Cardiac septum (tissue), 1 donor: ENCODE data around the gene MSI2. TPM values are rescaled to one million over a fixed set of nuclear protein-coding genes. Genes with fewer than 3 reads are reported as not detected.
A peak's percentile ranks its signal among the peaks of the same experiment; 100 is the strongest.

Experiments used
- DNase-seq: peaks from one replicate; pipeline ENCODE4 v3.0.0-alpha.2; 2020; ENCODE audit warnings: low spot score
- intact Hi-C: fragments of 100-400 bp; cut with DNase I; formaldehyde crosslinking; loops from one replicate; pipeline ENCODE4 v1.14.0; 2022
- total RNA-seq: library from RNA; stranded (reverse); fragmentation: NEBNext Ultra II Directional; extraction: Animal tissue kit (Norgen Biotek cat#: 25700); gene quantifications from one replicate; pipeline ENCODE4 v1.2.1, GENCODE V29; 2021
- donor health status: DM: no; HTN: no; CAD: no.

MSI2 gene
- total RNA-seq, 1 donor from 2014 or later, result 112 TPM

DNA sequence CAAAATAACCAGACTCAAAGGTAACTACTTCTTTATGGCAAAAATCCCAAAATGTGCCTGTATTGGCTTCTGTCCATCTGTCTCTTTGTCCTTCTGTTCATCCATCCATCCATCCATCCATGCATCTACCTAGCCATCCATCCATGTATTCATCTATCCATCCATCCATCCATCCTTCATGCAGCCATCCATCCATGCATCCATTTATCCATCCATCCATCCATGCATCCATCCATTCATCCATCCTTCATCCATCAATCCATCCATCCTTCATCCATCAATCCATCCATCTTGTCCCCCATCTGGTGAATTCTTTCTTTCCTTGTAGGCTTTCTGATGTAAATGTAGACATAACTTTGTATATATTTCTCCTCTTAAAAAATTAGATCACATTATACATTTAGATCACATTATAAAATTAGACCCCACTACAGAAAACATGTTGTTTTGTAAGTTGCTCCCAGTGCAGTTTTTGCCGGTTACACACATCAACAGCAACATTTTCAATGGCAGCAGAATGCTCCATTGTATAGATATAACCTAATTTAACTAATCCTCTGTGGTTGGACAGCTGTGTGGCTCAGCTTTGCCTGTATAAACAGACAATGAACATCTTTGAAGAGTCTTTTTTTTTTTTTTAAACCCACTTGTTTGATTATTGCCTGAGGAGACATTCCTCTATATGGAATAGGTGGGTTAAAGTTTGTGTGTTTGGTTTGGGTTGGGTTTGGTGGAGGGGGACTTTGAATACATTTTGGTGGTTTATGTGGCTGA is 72.0 kb downstream of the MSI2 start:
- DNase-seq, result peak; percentile 10
- intact Hi-C loops, result no loop called here

DNA sequence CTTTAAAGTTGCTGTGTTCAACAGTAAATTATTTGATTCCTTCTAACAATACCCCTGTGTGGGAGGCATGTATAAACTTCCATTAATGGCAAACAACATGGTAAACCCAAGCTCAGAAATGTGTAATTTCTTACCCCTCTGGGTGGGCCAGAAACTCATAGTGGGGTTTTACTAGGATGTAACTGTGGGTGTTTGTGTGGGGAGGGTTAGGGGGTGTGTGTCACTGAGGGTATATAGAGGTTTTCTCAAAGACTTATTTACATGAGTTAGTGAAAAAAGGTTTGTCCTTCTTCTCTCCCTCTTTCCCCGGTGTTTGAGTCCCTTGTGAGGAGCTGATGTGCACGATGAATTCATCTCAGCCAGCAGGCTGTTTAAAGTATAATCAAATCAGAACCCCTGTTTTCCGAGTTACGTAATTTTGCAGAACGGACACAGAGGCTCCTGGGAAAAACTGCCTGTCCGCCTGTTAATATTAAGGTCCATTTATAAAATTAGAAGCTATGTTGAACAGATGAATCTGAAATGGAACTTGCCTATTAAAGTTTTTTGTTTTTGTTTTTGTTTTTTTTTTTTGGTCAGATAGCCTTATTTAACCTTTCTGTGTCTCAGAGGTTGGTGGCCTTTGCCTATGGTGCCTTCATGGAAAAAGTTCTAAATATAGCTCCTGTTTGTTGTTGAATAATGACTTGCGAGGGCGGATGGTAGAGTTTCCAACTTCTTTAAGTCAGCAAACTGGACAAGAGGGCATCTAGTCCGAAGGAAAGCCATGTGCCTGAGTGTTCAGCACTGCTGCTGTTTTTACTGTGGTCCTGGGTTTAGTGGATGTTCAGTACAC is 73.3 kb downstream of the MSI2 start:
- peak; percentile 50 for DNase-seq
- intact Hi-C loops, result no loop called here

DNA sequence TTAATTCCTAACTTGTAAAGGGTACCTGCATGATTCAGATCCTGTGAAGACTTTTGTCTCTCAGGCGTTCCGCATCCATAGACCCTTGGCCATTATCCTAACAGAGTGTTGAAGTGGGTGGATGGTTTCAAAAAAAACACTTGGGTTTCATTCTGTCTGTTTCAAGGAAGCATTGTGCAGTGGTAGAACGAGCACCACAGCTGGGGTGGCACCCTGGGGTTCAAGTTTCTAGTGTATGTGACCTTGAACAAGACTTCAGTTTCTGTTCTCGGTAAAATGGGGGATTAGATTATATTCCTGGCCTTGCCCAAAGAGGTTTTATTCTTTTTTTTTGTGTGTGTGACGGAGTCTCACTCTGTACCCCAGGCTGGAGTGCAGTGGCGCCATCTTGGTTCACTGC is 74.3 kb downstream of the MSI2 start:
- DNase-seq, result no peak
- intact Hi-C loops, result no loop called here

DNA sequence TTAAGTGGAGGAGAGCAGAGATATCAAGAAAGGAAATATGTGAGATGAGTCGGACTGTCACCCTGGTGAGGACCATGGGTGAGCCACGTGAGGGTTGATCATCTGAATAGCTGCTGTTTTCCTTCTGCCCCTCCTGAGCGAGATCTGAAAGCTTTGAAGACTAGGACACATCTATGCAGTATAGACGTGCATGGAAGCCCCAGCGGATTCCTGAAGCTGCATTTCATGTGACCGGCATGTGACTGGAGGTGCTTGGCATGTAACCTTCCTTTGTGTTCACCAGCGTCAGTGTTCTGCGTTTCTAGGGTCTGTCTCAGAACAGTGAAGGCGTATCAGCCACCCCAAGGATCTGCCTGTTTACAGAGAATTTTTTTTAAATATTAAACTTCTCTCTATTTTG is 75.1 kb downstream of the MSI2 start:
- intact Hi-C loops, result no loop called here
- DNase-seq, result no peak

DNA sequence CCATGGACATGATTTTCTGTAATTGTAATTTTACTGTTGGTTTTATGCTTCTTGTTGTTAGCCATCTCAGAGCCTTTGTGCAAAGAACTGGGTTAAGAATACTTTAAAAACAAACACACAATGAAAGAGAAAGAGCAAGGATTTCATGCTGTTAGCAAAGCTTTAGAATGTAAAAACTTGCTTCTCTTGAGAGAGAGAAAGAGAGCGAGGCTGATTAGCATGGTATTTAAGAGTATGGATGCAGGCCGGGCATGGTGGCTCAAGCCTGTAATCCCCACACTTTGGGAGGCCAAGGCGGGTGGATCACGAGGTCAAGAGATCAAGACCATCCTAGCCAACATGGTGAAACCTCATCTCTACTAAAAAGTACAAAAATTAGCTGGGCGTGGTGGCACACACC is 76.2 kb downstream of the MSI2 start:
- no peak for DNase-seq
- intact Hi-C loops, result no loop called here

DNA sequence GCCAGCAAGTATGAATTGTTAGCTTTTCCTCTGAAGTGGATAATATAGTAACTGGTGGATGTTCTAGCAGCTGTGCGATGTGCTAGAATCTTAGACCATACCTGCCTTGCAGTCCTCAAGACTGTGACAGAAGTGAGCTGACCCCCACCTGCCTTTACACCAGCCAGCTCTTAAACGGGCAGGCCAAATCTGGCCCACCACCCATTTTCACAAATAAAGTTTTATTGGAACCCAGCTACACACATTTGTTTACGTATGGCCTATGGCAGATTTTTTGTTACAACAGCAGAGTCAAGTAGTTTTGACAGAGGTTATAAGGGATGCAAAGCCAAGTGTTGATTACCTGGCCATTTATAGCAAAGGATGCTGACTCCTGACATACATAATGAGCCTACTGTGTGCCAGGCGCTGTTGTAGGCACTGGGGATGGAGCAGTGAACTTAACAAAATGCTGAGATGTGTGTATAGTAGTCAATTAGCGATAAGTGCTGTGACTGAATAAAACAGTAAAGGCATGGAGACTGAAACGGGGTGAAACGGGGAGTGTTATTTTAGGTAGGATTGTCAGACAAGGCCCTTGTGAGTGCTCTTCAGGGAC is 79.0 kb downstream of the MSI2 start:
- intact Hi-C loops, result loop anchor here (5.0 kb wide), 1 partner anchor 33 kb away; no protein-coding TSS in a partner anchor
- no peak for DNase-seq

DNA sequence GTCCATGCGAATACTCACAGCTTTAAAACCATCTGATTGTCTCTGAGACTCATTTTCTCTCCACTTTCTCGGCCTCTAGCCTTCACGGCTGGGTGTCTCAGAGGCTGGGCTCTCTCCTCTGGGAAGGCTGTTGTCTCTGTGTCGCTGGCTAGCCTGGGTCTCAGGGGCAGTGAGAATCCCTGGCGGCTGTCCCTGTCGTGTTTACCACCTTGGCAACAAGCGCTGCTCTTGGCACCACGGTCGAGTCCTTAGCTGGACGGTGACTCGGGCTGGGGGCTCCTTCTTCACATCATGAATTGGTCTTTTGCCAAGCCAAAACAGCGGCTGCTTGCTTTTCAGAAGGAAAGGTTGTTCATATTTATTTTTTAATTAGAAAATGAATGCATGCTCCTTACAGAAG is 81.1 kb downstream of the MSI2 start:
- intact Hi-C loops, result loop anchor here (5.0 kb wide), 1 partner anchor 35 kb away; no protein-coding TSS in a partner anchor
- no peak for DNase-seq

DNA sequence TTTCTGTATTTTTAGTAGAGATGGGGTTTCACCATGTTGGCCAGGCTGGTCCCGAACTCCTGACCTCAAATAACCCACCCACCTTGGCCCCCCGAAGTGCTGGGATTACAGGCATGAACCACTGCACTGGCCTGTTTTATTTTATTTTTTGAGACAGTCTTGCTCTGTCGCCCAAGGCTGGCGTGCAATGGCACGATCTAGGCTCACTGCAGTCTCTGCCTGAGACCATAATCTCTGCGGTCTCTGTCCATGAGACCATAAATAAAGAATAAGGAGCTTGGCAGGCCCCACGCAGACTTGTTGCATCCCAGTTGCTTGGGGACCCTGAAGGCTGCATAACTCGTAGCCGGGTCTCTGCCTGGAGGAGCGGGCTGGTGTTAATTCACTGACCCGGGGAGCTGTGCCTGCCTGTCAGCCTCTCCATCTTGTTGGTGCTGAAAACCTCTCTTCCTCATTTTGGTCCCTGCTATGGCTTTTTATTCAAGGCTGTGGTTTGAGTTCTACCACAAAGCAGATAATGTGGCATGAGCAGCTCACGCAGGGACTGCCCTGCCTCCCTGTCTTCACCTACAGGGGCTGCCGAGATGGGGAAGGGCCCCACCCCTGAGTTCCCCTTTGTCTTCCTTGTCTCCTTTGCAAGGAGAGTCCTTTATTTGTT is 82.1 kb downstream of the MSI2 start:
- no peak for DNase-seq
- intact Hi-C loops, result loop anchor here (5.0 kb wide), 1 partner anchor 36 kb away; no protein-coding TSS in a partner anchor

DNA sequence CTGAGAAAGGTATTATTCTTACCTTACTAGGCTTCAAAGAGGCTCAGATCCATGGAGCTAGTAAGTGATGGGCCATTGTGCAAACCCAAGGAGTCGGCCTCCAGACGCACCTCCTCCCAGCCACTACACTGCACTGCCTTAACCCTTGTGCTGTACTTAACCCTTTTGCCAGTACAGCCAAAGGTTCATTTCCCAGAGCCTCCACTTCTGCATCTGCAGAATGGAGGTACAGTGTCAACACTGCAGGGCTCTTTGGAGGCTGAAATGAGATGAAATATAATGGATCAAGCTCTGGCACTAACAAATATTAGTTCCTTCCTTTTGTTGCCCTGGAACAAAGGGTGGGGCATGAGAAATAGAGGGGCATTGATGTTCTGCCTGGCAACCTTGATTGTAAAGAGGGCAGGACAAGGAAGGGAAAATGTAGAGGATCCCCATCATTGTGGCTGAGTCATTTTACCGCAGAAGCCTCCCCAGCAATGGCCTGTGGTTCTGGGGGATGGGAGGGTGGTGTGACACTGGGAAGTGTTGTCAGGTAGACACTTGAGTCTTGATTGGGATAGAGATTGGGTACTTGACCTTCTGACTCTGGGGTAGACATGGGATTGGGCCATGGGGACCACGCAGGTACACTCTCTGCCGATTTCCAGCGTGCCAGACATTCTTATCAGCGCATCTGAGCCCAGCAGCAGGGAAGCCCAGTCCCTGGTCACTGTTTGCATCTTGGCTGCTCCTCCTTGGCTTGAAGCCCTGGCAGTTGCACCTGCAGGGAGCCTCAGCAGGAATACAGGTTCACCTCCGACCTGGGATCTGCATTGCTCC is 84.0 kb downstream of the MSI2 start:
- intact Hi-C loops, result no loop called here

DNA sequence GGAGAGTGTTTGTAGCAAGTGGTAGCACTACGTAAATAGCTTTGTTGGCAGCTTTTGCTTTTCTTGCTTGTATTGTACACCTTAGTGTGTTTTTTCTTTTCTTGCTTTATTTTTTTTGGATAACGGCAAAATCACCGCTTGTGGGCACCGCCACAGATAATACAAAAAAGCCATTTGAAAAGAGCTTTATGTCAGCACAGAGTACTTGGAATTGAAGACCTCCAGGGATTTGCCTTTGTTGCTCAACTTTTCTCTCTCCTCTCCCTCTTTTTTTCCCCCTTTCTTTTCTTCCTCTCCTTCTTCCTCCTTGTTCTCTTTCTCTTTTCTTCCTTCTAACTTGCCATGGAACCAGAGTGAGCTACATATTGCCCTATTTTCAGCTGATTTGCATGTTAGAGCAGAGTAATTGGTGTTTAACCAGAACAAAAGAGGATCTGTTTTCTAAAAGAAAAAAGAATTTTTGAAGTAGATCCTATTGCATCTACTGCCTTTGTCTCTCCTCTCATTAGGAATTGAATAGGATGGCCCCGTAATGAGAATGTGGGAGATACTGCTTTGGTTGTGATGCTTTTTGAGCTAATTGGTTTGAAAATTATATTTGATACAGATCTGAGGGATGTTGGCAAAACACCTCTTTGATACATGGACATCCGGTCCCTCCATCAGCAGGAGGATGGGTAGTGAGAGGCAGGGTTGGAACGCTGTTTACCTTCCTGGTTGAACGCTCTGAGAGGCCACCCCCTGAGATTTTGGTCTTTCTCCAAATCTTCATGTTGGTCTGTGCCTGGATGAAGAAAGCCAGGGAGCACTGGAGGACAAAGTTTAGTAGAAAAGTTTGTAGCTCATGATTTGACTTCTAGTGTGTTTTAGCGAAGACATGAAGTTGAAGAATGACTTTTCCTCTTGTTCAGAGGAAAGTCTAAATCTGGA is 85.6 kb downstream of the MSI2 start:
- intact Hi-C loops, result no loop called here
- no peak for DNase-seq

More for the DNA sequence above, 84.0 kb downstream of the MSI2 start:
- DNase-seq, result no peak

DNA sequence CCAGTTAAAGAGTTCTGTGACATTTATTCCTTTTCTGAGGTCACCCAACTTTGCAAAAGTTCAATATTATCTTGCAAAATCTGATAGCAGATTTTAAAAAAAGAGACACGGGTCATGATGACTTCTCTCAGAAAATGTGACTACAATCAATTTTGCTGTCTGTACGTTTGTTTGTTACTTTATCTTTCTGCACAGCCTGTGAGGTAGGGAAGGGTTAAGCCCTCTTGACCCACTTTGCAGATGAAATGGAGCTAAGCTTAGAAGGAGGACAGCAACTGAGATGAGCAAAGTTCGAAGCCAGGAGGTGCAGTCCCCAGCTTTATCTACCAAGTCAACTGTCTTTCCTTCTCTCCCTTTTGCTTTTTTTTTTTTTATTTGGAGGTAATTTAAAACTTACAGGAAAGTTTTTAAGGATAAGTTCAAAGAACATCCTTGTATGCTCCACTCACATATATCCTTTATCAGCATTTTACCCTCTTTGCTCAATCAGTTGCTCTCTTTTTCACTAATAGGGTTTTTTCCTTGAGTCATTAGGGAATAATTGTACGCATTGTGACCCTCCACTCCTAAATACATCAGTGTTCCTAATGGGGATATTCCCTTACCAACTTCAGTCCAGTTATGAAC is 86.8 kb downstream of the MSI2 start:
- intact Hi-C loops, result no loop called here
- no peak for DNase-seq

DNA sequence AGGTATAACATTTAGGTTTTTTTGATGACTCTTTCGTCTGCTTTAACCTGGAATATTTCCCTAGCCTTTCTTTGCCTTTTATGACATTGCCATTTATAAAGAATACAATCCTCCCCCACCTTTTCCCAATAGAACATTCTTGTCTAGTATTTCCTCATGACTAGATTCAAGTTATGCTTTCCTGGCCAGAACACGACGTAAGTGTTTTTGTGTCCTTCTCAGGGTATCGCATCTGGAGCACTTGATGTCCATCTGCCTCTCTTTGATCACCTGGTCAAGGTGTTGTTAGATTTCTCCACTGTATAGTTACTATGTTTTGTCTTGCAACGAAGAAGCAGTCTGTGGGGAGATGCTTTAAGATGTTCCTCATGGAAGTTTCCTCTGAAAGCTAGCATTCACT is 87.4 kb downstream of the MSI2 start:
- intact Hi-C loops, result no loop called here

DNA sequence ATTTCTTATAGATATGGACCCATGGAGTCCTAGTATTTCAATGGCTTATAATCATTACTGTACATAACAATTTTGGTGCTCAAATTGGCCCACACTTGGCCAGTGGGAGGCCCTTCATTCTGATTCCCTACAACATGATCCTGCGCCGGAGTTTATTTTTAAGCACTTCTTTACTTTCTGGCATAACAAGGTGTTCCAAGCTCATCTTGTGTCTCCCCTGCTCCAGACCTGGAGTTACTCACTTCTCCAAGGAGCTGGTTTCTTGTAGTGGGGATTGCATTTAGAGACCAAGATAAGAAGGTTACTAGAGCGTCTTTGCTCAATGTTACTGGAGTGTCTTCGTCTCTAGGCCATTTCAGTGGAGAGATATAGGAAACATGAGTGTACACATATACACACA is 87.9 kb downstream of the MSI2 start:
- no peak for DNase-seq
- intact Hi-C loops, result no loop called here

More for the DNA sequence above, 87.4 kb downstream of the MSI2 start:
- no peak for DNase-seq

DNA sequence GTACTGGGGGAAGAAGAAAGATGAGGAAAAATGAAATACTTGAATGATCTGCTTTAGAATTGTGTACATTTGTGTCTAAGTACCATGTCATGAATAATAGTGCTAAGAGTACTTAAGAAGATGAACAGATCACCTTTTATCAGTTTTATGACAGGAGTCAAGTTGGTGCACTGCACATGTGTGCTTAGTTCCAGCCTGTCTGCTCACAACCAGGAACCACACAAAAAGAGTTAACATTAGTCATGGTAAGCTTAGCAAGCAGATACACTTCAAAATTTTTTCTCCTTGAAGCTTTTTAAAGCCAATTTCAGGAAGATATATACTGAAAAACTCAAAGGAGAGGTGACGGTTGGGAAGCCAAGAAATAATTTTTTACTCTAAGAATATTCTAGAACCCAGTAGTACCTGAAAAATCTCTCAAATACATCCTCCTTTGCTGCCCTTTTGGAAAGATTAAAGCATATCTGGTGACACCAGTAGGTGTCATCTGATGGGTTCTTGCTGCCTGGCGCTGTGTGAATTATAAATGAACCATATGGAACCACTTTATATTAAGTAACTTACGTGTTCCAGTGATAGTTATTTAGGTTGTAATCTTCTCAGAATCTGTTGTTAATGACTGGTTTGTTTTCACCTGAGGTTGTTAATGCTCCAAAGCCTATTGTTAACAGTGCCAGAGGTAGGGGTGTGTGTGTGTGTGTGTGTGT is 93.4 kb downstream of the MSI2 start:
- DNase-seq, result no peak
- intact Hi-C loops, result no loop called here

DNA sequence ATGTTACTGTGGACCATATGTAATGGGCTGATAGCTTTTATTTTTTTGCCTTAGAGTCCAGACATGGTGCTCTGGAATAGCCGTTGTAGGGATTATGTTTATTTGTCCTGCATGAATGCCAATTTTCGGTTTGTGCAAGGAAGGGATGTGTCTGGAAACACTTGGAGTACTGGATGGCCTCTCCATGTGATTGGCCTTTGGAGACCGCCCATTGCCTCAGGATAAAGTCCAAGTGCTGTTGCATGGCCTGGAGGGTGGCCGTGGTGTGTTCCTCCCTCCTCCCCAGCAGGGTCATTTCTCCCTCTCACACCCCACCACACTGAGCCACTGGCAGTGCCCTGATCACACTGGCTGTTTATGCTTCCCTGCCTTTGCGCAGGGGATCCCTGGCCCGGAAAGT is 93.9 kb downstream of the MSI2 start:
- no peak for DNase-seq
- intact Hi-C loops, result no loop called here

DNA sequence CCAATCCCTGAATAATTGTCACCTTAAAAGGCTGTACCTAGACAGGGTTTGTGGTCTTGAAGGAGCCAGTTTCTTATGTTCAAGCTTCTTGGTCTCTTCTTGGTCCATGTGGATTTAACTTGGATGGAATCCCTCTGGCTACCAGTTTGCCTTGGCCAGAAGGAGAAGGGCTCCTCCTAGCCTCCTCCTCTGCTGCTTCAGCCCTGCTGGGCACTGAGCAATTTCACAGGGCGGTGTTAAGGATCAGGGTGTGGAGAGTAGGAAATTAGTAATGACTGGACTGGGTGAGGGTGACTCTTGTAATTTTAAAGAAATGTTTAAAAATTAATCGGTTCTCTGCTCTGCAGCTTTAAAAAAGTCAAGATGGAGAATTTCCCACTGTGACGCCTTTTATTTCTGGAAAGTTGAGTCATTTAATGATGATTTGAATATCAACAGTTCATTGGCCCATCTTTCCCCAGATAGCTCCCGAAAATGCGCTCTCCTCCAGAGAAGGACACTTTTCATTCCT is 96.4 kb downstream of the MSI2 start:
- intact Hi-C loops, result no loop called here
- no peak for DNase-seq

DNA sequence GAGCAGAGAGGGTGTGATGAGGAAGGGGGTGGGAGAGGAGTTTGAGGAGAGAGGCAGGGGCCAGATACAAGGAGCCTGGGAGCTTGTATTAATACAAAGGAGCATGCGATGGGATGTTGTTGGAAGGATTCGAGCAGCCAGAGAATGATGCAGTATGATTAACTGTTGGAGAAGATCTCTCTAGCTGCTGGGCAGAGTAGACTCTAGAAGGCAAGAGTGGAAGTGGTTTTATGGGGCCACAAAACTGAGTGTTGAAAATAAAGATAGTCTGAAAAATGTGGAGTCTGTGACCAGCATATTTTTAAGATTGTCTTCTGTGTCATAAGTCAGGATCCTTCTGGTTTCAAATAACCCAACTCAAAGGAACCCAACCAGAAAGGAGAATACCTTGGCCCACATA is 98.3 kb downstream of the MSI2 start:
- intact Hi-C loops, result loop anchor here (5.0 kb wide), 1 partner anchor 97 kb away; the partner anchor contains the start of gene MSI2

More for the DNA sequence above, 98.3 kb downstream of the MSI2 start:
- DNase-seq, result no peak
